Measurements from ENCODE around the gene TLCD5. TPM values are rescaled to one million over a fixed set of nuclear protein-coding genes. Genes with fewer than 3 reads are reported as not detected.

TLCD5 gene
- total and polyA plus RNA-seq, 4 donors, result 2.0 to 10.8 (median 3.1) TPM

- DNase-seq (no peak), ATAC-seq (ENCODE audit: insufficient read depth, low FRiP score) (no peak)
- Histone ChIP-seq H3K27me3 (ENCODE audit: control insufficient read depth in 3 of 3, insufficient read depth in 3 of 3, low read length in 2 of 3) (peaks cover 0 to 6% (median 0%) of the 10 kb centered on the region in 3 donors), H3K9me3 (ENCODE audit: control insufficient read depth in 4 of 4, insufficient read depth in 3 of 4, low read length in 3 of 4) (no peaks in the 10 kb centered on the region), H3K4me3 (no peak overlapping the region), H3K27ac (ENCODE audit: low read depth in 1 of 2, low read length in 1 of 2) (peak overlapping the region in 1 of 2 donors; percentile 98), H3K9ac (ENCODE audit: insufficient read depth in 1 of 2, low read length in 2 of 2) (no peak overlapping the region), H3K36me3 (ENCODE audit: control insufficient read depth in 4 of 4, insufficient read depth in 4 of 4, low read length in 4 of 4) (peaks cover 2 to 10% (median 6%) of the 10 kb centered on the region in 4 donors), H3K4me1 (ENCODE audit: control insufficient read depth in 5 of 5, insufficient read depth in 5 of 5, low read length in 5 of 5) (peaks cover 2 to 27% (median 12%) of the 10 kb centered on the region in 5 donors)
- 25 to 47% methylated on average over 4 of the region's 4 CpGs for WGBS, 2 donors
- no peak for TF ChIP-seq CTCF (IDR thresholded peaks at IDR 0.05; ENCODE audit: control extremely low read depth, extremely low read depth)
Measured at GRCh38 chr11:120326845-120327281, 1.8 kb downstream of the TLCD5 start.

GRCh38 chr11:120327311-120327710 is 2.2 kb downstream of the TLCD5 start:
- Histone ChIP-seq H3K36me3 (ENCODE audit: control insufficient read depth in 4 of 4, insufficient read depth in 4 of 4, low read length in 4 of 4) (peaks cover 2 to 10% (median 6%) of the 10 kb centered on the region in 4 donors), H3K27ac (ENCODE audit: low read depth in 1 of 2, low read length in 1 of 2) (peak overlapping the region; percentile 28 to 98), H3K9ac (ENCODE audit: insufficient read depth in 1 of 2, low read length in 2 of 2) (no peak overlapping the region), H3K9me3 (ENCODE audit: control insufficient read depth in 4 of 4, insufficient read depth in 3 of 4, low read length in 3 of 4) (no peaks in the 10 kb centered on the region), H3K4me1 (ENCODE audit: control insufficient read depth in 5 of 5, insufficient read depth in 5 of 5, low read length in 5 of 5) (peaks cover 2 to 31% (median 12%) of the 10 kb centered on the region in 5 donors), H3K4me3 (no peak overlapping the region), H3K27me3 (ENCODE audit: control insufficient read depth in 3 of 3, insufficient read depth in 3 of 3, low read length in 2 of 3) (peaks cover 0 to 6% (median 0%) of the 10 kb centered on the region in 3 donors)
- WGBS, 2 donors, result 92 to 95% methylated on average over 4 of the region's 4 CpGs
- no peak for TF ChIP-seq CTCF (IDR thresholded peaks at IDR 0.05; ENCODE audit: control extremely low read depth, extremely low read depth)
- ATAC-seq (ENCODE audit: insufficient read depth, low FRiP score), result no peak
- DNase-seq, result no peak

GRCh38 chr11:120329556-120329955 is 4.5 kb downstream of the TLCD5 start:
- WGBS, 2 donors, result 86% methylated on average over 3 of the region's 3 CpGs
- no peak for ATAC-seq (ENCODE audit: insufficient read depth, low FRiP score)

More at GRCh38 chr11:120329556-120329955, 4.5 kb downstream of the TLCD5 start:
- Histone ChIP-seq H3K9me3 (ENCODE audit: control insufficient read depth in 4 of 4, insufficient read depth in 3 of 4, low read length in 3 of 4) (no peaks in the 10 kb centered on the region), H3K4me1 (ENCODE audit: control insufficient read depth in 5 of 5, insufficient read depth in 5 of 5, low read length in 5 of 5) (peaks cover 2 to 32% (median 14%) of the 10 kb centered on the region in 5 donors), H3K27ac (ENCODE audit: low read depth in 1 of 2, low read length in 1 of 2) (no peak overlapping the region), H3K27me3 (ENCODE audit: control insufficient read depth in 3 of 3, insufficient read depth in 3 of 3, low read length in 2 of 3) (no peaks in the 10 kb centered on the region), H3K36me3 (ENCODE audit: control insufficient read depth in 4 of 4, insufficient read depth in 4 of 4, low read length in 4 of 4) (peaks cover 2 to 10% (median 6%) of the 10 kb centered on the region in 4 donors), H3K9ac (ENCODE audit: insufficient read depth in 1 of 2, low read length in 2 of 2) (no peak overlapping the region), H3K4me3 (no peak overlapping the region)
- no peak for TF ChIP-seq CTCF (IDR thresholded peaks at IDR 0.05; ENCODE audit: control extremely low read depth, extremely low read depth)
- DNase-seq, result no peak

Measured in lung (tissue), 12 donors.